NK-92 (cell line): ENCODE data around the gene ATRIP.
"Not testable (repeated sequence)": the region's sequence is repeated elsewhere in the genome, so short reads cannot be mapped to it uniquely, and the experiment has no call there.

Experiments used
- DNase-seq: peaks from one replicate; lab custom pipeline; 2025; ENCODE audit not compliant: unreplicated experiment; lab: John Stamatoyannopoulos, UW

Gene ATRIP

DNA sequence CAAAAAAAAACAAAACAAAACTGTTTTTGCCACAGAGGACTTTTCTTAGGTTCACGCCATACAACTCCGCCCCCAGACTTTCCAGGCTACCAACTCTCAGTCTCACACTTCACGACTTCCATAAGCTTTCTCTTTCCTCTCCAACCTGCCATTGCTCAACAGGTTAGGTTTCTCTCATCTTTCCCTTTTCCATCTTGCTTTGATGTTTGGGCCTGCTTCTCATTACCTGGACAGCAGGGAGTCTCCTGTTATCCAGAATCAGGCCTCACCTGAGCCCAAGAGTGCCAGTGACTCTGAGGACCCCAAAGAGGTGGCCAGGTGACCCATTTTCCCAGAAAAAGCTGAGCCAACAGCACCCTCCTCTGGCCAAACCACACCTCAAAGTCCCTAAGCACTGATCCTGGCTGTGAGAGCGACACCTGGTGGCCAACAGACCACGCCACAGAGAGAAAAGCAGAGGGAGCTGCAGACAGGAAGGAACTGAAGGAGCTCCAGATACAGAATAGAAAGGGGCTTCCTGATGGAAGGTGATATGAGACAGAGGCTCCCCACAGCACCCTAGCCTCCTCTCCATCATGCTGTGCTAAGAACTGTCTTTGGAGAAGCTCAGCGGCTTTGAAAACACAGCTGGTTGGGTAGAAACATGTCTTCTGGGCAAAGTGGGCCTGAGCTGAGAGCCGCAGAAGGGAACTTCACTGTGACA, 10.6 kb upstream of the ATRIP start:
- no peak for DNase-seq

DNA sequence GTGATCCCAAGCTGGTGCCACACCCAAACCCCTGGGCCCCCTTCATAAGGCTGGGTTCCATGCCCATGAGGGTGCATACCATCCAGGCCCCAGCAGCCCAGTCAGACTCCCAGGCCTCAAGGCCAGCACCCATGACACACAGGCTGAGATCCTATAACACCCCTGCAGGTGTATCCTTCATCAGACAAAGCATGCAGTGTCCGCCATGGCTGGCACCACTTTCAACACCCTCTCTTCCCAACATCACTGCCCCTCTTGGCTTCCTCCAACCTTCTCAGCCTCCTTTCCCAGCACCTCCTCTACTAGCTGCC, 10.1 kb upstream of the ATRIP start:
- DNase-seq, result no peak

DNA sequence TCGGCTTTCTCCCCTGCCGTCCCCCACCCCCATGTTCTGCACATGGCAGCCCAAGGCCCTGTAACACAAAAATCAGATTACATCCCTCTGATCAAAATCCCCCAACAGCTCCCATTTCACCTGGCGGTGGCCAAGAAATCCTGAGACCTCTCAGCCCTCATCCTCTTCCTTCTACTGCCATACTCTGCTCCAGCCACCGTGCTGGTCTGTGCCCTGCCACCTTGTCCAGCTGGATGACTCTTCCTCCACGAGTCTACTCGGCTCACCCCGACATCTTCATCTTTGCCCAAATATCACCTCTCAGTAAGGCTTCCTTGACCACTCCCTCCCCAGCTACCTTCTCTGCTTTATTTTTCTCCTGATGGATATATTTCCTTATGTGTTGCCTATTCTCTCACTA, 9.7 kb upstream of the ATRIP start:
- no peak for DNase-seq

- no peak for DNase-seq
These were observed 8.7 kb upstream of the ATRIP start for GRCh38 chr3:48437812-48438211.

- peak; percentile 88 for DNase-seq
These were observed 6.5 kb upstream of the ATRIP start, which contains the start of the genes CCDC51 and TMA7 for GRCh38 chr3:48439820-48440589. Gene CCDC51, minus strand, starts transcription at chr3:48440119. Its CDS starts 4,991 bp downstream, at chr3:48435128. Gene TMA7, plus strand, starts transcription at chr3:48440257. Its CDS starts 40 bp downstream, at chr3:48440297.

GRCh38 chr3:48440590-48440958, 6.0 kb upstream of the ATRIP start:
- DNase-seq, result no peak

GRCh38 chr3:48441940-48442339, 4.6 kb upstream of the ATRIP start:
- no peak for DNase-seq

- DNase-seq, result no peak
These were observed 1.2 kb upstream of the ATRIP start for GRCh38 chr3:48445277-48445882.

DNA sequence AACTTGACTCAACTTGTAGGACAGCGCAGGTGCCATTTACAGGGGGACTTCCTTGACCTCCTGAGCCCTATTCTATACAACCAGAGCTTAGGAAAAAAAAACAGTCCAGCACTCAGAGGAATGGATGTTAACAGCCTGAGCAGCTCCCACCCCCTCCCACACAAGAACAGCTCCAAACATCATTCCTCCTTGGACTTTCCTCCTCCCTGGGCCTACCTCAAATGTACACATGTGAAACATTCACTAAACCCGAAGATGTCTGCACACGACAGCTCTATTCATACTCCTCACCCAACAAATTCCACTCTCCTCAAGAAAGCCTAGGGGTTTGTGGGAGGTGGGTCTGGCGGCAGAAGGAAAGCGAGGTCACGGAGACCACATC, 503 bp upstream of the ATRIP start:
- DNase-seq, result no peak

- no peak for DNase-seq
These were observed 4.7 kb downstream of the ATRIP start for GRCh38 chr3:48451270-48451669.

- no peak for DNase-seq
These were observed 9.9 kb downstream of the ATRIP start for GRCh38 chr3:48456456-48456855.

- no peak for DNase-seq
These were observed 12.8 kb downstream of the ATRIP start for GRCh38 chr3:48459331-48459730.

DNA sequence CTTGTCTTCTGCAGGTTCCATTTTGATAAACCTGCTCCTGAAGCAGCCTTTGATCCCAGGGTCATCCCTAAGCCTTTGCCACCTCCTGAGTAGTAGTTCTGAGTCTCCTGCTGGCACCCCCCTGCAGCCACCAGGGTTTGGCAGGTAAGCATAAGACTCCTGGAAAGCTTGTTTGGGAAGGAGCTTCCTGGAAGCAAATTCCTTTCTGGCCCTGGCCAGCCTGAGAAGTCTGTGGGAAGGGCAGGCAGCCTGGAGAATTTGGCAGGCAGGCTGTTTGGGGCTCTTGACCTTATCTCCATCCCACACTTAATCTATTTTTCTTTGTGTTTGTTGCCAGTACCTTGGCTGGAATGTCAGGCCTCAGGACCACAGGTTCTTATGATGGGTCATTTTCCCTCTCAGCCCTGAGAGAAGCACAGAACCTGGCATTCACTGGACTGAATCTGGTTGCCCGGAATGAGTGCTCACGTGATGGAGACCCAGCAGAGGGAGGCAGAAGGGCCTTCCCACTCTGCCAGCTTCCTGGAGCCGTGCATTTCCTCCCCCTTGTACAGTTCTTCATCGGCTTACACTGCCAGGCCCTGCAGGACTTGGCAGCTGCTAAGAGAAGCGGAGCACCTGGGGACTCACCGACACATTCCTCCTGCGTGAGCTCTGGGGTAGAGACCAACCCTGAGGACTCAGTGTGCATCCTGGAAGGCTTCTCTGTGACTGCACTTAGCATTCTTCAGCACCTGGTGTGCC, 13.4 kb downstream of the ATRIP start:
- no peak for DNase-seq

GRCh38 chr3:48460517-48460902, 14.0 kb downstream of the ATRIP start:
- DNase-seq, result no peak

- DNase-seq, result not testable (repeated sequence)
These were observed 15.2 kb downstream of the ATRIP start for GRCh38 chr3:48461767-48462166.

GRCh38 chr3:48463703-48464102, 17.2 kb downstream of the ATRIP start:
- DNase-seq, result no peak

- DNase-seq, result no peak
These were observed 18.2 kb downstream of the ATRIP start for GRCh38 chr3:48464713-48465221.

GRCh38 chr3:48465237-48465530, 18.6 kb downstream of the ATRIP start:
- no peak for DNase-seq

GRCh38 chr3:48465531-48466378, 19.2 kb downstream of the ATRIP start:
- DNase-seq, result no peak

DNA sequence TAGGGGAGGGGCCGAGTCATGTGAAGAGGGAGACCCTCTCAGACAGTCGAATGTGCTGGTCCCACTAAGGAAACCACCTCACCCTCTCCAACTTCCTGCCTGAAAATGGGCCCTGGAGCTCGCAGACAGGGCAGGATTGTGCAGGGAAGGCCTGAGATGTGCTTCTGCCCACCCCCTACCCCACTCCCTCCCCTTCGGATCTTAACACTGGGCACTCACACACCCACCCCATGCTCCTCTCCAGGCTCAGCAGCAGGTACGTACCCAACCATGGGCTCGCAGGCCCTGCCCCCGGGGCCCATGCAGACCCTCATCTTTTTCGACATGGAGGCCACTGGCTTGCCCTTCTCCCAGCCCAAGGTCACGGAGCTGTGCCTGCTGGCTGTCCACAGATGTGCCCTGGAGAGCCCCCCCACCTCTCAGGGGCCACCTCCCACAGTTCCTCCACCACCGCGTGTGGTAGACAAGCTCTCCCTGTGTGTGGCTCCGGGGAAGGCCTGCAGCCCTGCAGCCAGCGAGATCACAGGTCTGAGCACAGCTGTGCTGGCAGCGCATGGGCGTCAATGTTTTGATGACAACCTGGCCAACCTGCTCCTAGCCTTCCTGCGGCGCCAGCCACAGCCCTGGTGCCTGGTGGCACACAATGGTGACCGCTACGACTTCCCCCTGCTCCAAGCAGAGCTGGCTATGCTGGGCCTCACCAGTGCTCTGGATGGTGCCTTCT, 20.0 kb downstream of the ATRIP start:
- DNase-seq, result no peak
